GM23338 (cell line): ENCODE results near the gene HPCA. TPM values are rescaled to one million over a fixed set of nuclear protein-coding genes. Genes with fewer than 3 reads are reported as not detected.

Experiments
- ATAC-seq: fragments of 200-7000 bp; cut with Tn5 transposase; 3 replicates; pipeline ENCODE4 v1.9.1; 2020
- DNase-seq: peaks from one replicate; pipeline ENCODE4 v3.0.0-alpha.2; 2015; ENCODE audit warnings: low spot score
- H2AFZ ChIP-seq: fragments of 200-600 bp; sonication (generic); 2 replicates; pipeline ENCODE4 v1.8.0; 2016; ENCODE audit warnings: antibody characterized with exemption, mild to moderate bottlenecking, moderate library complexity
- H3F3A ChIP-seq: fragments of 200-600 bp; sonication (generic); replicated peaks from 2 replicates; pipeline ENCODE4 v1.8.0; 2017; ENCODE audit warnings: antibody characterized with exemption, mixed run types, low read depth
- H3K27ac ChIP-seq: fragments of 200-600 bp; sonication (generic); 2 replicates; pipeline ENCODE4 v1.6.1; 2016; ENCODE audit warnings: low read depth
- H3K27me3 ChIP-seq: fragments of 200-600 bp; sonication (generic); 2 replicates; pipeline ENCODE4 v1.8.0; 2016; ENCODE audit warnings: mild to moderate bottlenecking, mixed run types, moderate library complexity; ENCODE audit not compliant: insufficient read depth
- H3K36me3 ChIP-seq: fragments of 200-600 bp; sonication (generic); 2 replicates; pipeline ENCODE4 v1.8.0; 2016; ENCODE audit warnings: mild to moderate bottlenecking; ENCODE audit not compliant: insufficient read depth
- H3K4me1 ChIP-seq: fragments of 200-600 bp; sonication (generic); 2 replicates; pipeline ENCODE4 v1.8.0; 2016; ENCODE audit warnings: mild to moderate bottlenecking, moderate library complexity; ENCODE audit not compliant: insufficient read depth
- H3K4me2 ChIP-seq: fragments of 200-600 bp; sonication (generic); 2 replicates; pipeline ENCODE4 v1.7.1; 2017; ENCODE audit warnings: mixed run types
- H3K4me3 ChIP-seq: fragments of 200-600 bp; sonication (generic); 2 replicates; pipeline ENCODE4 v1.6.1; 2016; ENCODE audit warnings: mixed run types
- H3K79me2 ChIP-seq: fragments of 200-600 bp; sonication (generic); replicated peaks from 2 replicates; pipeline ENCODE4 v1.8.0; 2017; ENCODE audit warnings: mild to moderate bottlenecking; ENCODE audit not compliant: insufficient read depth
- H3K9me2 ChIP-seq: fragments of 200-600 bp; sonication (generic); 2 replicates; pipeline ENCODE4 v1.8.0; 2017; ENCODE audit not compliant: insufficient read depth
- H4K20me1 ChIP-seq: fragments of 200-600 bp; sonication (generic); replicated peaks from 2 replicates; pipeline ENCODE4 v1.8.0; 2017; ENCODE audit warnings: mild to moderate bottlenecking; ENCODE audit not compliant: insufficient read depth
- H3K27ac Mint-ChIP-seq: 2 replicates; pipeline ENCODE4 v1.8.0; 2020; ENCODE audit warnings: inconsistent platforms, mild to moderate bottlenecking, moderate library complexity, mixed read lengths
- H3K27me3 Mint-ChIP-seq: 3 replicates; pipeline ENCODE4 v1.8.0; 2022; ENCODE audit warnings: low read depth, mild to moderate bottlenecking, moderate library complexity, mixed read lengths, inconsistent platforms; ENCODE audit not compliant: insufficient read depth, poor library complexity
- H3K36me3 Mint-ChIP-seq: 3 replicates; pipeline ENCODE4 v1.8.0; 2021; ENCODE audit warnings: low read depth, mild to moderate bottlenecking, inconsistent platforms, moderate library complexity, mixed read lengths
- H3K4me1 Mint-ChIP-seq: 3 replicates; pipeline ENCODE4 v1.8.0; 2020; ENCODE audit warnings: mild to moderate bottlenecking, inconsistent platforms, mixed read lengths
- H3K4me3 Mint-ChIP-seq: 3 replicates; pipeline ENCODE4 v1.8.0; 2021; ENCODE audit warnings: moderate library complexity, mild to moderate bottlenecking, inconsistent platforms, mixed read lengths
- H3K9me3 Mint-ChIP-seq: 3 replicates; pipeline ENCODE4 v1.8.0; 2020; ENCODE audit warnings: moderate library complexity, mild to moderate bottlenecking, inconsistent platforms, mixed read lengths
- CREB1 ChIP-seq: fragments of 250-450 bp; sonication (Bioruptor Pico); IDR thresholded peaks from 2 replicates; pipeline ENCODE4 v1.5.0; 2020; ENCODE audit warnings: low read depth, mild to moderate bottlenecking, moderate library complexity
- CTCF ChIP-seq, 2 experiments: fragments of 200-600 bp in 1 of 2; sonication (generic) in 1 of 2; conservative IDR thresholded peaks; 2 replicates each; pipeline versions ENCODE4 v1.5.1 to v1.6.1; 2016 to 2017; ENCODE audit warnings: antibody characterized with exemption in 2 of 2, low read depth in 2 of 2, mild to moderate bottlenecking in 2 of 2, moderate library complexity in 1 of 2
- EZH2 ChIP-seq: fragments of 200-600 bp; sonication (generic); IDR thresholded peaks from one replicate; pipeline ENCODE4 v1.8.0; 2017; ENCODE audit warnings: antibody characterized with exemption, mild to moderate bottlenecking, low read depth; ENCODE audit not compliant: unreplicated experiment
- EZH2phosphoT487 ChIP-seq: fragments of 200-600 bp; sonication (generic); IDR thresholded peaks from one replicate; pipeline ENCODE4 v1.8.1; 2018; ENCODE audit warnings: antibody characterized with exemption; ENCODE audit not compliant: unreplicated experiment
- JUNB ChIP-seq: IDR thresholded peaks from one replicate; pipeline ENCODE4 v1.6.1; 2016; ENCODE audit warnings: antibody characterized with exemption; ENCODE audit not compliant: unreplicated experiment
- NANOG ChIP-seq: IDR thresholded peaks from 2 replicates; pipeline ENCODE4 v1.6.1; 2016; ENCODE audit warnings: antibody characterized with exemption, borderline replicate concordance
- POLR2AphosphoS5 ChIP-seq: IDR thresholded peaks from 2 replicates; pipeline ENCODE4 v1.6.1; 2016; ENCODE audit warnings: antibody characterized with exemption, low read depth
- STAT1 ChIP-seq: IDR thresholded peaks from one replicate; pipeline ENCODE4 v1.6.1; 2016; ENCODE audit warnings: antibody characterized with exemption; ENCODE audit not compliant: unreplicated experiment
- ZNF114 ChIP-seq: fragments of 250-450 bp; sonication (Bioruptor Pico); IDR thresholded peaks from 2 replicates; pipeline ENCODE4 v1.5.0; 2020; ENCODE audit warnings: mild to moderate bottlenecking, moderate library complexity
- ZNF331 ChIP-seq: fragments of 250-450 bp; sonication (Bioruptor Pico); IDR thresholded peaks from 2 replicates; pipeline ENCODE4 v1.5.0; 2020; ENCODE audit warnings: low read depth, mild to moderate bottlenecking, moderate library complexity
- polyA plus RNA-seq: library from polyadenylated mRNA; unstranded; fragments of >200 nt; fragmentation: Nextera tagmentation; extraction: Ambion mirVana; gene quantifications from 2 replicates; pipeline ENCODE4 v1.2.1, GENCODE V29; 2016
- total RNA-seq: library from RNA; depleted of rRNA; stranded (reverse); fragments of >200 nt; shearing (Covaris generic); gene quantifications from 2 replicates; pipeline ENCODE4 v1.2.3, GENCODE V29; 2014
- TF ChIP-seq, protein P1 (sequence below): fragments of 250-450 bp; sonication (Bioruptor Pico); IDR thresholded peaks from 2 replicates; pipeline ENCODE4 v1.5.0; 2020; ENCODE audit warnings: mild to moderate bottlenecking, moderate library complexity
- TF ChIP-seq, protein P2 (sequence below): IDR thresholded peaks from 2 replicates; pipeline ENCODE4 v1.6.1; 2016; ENCODE audit warnings: antibody characterized with exemption
- TF ChIP-seq, protein P3 (sequence below): IDR thresholded peaks from one replicate; pipeline ENCODE4 v1.6.1; 2018; ENCODE audit warnings: antibody characterized with exemption; ENCODE audit not compliant: unreplicated experiment

Gene HPCA
- total and polyA plus RNA-seq, 2 experiments from 2014 or later, result 0.35 to 0.82 TPM

GRCh38 chr1:32878637-32879041, 7.7 kb upstream of the HPCA start:
- no peaks in the 10 kb centered on the region for H3K36me3 ChIP-seq
- peaks cover 6% of the 10 kb centered on the region for H3K27me3 Mint-ChIP-seq
- H3K27ac ChIP-seq, result no peak overlapping the region
- no peak overlapping the region for H3K4me3 Mint-ChIP-seq
- H3K4me2 ChIP-seq, result no peak overlapping the region
- H3K4me1 ChIP-seq, result peaks cover 19% of the 10 kb centered on the region
- H2AFZ ChIP-seq, result no peak overlapping the region
- DNase-seq (no peak), ATAC-seq (no peak)
- no peaks in the 10 kb centered on the region for H3K79me2 ChIP-seq
- H3K9me3 Mint-ChIP-seq, result no peaks in the 10 kb centered on the region
- no peak overlapping the region for H3K27ac Mint-ChIP-seq
- no peaks in the 10 kb centered on the region for H3K27me3 ChIP-seq
- H4K20me1 ChIP-seq, result no peaks in the 10 kb centered on the region
- no peaks in the 10 kb centered on the region for H3F3A ChIP-seq
- peaks cover 42% of the 10 kb centered on the region for H3K4me1 Mint-ChIP-seq
- no peaks in the 10 kb centered on the region for H3K36me3 Mint-ChIP-seq
- TF ChIP-seq, protein P1, sequence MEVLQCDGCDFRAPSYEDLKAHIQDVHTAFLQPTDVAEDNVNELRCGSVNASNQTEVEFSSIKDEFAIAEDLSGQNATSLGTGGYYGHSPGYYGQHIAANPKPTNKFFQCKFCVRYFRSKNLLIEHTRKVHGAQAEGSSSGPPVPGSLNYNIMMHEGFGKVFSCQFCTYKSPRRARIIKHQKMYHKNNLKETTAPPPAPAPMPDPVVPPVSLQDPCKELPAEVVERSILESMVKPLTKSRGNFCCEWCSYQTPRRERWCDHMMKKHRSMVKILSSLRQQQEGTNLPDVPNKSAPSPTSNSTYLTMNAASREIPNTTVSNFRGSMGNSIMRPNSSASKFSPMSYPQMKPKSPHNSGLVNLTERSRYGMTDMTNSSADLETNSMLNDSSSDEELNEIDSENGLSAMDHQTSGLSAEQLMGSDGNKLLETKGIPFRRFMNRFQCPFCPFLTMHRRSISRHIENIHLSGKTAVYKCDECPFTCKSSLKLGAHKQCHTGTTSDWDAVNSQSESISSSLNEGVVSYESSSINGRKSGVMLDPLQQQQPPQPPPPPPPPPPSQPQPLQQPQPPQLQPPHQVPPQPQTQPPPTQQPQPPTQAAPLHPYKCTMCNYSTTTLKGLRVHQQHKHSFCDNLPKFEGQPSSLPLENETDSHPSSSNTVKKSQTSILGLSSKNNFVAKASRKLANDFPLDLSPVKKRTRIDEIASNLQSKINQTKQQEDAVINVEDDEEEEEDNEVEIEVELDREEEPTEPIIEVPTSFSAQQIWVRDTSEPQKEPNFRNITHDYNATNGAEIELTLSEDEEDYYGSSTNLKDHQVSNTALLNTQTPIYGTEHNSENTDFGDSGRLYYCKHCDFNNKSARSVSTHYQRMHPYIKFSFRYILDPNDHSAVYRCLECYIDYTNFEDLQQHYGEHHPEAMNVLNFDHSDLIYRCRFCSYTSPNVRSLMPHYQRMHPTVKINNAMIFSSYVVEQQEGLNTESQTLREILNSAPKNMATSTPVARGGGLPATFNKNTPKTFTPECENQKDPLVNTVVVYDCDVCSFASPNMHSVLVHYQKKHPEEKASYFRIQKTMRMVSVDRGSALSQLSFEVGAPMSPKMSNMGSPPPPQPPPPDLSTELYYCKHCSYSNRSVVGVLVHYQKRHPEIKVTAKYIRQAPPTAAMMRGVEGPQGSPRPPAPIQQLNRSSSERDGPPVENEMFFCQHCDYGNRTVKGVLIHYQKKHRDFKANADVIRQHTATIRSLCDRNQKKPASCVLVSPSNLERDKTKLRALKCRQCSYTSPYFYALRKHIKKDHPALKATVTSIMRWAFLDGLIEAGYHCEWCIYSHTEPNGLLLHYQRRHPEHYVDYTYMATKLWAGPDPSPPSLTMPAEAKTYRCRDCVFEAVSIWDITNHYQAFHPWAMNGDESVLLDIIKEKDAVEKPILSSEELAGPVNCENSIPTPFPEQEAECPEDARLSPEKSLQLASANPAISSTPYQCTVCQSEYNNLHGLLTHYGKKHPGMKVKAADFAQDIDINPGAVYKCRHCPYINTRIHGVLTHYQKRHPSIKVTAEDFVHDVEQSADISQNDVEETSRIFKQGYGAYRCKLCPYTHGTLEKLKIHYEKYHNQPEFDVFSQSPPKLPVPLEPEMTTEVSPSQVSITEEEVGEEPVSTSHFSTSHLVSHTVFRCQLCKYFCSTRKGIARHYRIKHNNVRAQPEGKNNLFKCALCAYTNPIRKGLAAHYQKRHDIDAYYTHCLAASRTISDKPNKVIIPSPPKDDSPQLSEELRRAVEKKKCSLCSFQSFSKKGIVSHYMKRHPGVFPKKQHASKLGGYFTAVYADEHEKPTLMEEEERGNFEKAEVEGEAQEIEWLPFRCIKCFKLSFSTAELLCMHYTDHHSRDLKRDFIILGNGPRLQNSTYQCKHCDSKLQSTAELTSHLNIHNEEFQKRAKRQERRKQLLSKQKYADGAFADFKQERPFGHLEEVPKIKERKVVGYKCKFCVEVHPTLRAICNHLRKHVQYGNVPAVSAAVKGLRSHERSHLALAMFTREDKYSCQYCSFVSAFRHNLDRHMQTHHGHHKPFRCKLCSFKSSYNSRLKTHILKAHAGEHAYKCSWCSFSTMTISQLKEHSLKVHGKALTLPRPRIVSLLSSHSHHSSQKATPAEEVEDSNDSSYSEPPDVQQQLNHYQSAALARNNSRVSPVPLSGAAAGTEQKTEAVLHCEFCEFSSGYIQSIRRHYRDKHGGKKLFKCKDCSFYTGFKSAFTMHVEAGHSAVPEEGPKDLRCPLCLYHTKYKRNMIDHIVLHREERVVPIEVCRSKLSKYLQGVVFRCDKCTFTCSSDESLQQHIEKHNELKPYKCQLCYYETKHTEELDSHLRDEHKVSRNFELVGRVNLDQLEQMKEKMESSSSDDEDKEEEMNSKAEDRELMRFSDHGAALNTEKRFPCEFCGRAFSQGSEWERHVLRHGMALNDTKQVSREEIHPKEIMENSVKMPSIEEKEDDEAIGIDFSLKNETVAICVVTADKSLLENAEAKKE (CRISPR knock-in tag), result no peak
- TF ChIP-seq NANOG (no peak), ZNF114 (CRISPR knock-in tag) (no peak), EZH2 (no peak), ZNF331 (no peak), STAT1 (no peak), POLR2AphosphoS5 (no peak), JUNB (no peak), CREB1 (CRISPR knock-in tag) (no peak), EZH2phosphoT487 (no peak), CTCF (conservative IDR thresholded peaks at IDR 0.05; ENCODE audit: low read depth in 2 of 2) (no peak)
- TF ChIP-seq, protein P2, sequence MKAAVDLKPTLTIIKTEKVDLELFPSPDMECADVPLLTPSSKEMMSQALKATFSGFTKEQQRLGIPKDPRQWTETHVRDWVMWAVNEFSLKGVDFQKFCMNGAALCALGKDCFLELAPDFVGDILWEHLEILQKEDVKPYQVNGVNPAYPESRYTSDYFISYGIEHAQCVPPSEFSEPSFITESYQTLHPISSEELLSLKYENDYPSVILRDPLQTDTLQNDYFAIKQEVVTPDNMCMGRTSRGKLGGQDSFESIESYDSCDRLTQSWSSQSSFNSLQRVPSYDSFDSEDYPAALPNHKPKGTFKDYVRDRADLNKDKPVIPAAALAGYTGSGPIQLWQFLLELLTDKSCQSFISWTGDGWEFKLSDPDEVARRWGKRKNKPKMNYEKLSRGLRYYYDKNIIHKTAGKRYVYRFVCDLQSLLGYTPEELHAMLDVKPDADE, result no peak
- TF ChIP-seq, protein P3, sequence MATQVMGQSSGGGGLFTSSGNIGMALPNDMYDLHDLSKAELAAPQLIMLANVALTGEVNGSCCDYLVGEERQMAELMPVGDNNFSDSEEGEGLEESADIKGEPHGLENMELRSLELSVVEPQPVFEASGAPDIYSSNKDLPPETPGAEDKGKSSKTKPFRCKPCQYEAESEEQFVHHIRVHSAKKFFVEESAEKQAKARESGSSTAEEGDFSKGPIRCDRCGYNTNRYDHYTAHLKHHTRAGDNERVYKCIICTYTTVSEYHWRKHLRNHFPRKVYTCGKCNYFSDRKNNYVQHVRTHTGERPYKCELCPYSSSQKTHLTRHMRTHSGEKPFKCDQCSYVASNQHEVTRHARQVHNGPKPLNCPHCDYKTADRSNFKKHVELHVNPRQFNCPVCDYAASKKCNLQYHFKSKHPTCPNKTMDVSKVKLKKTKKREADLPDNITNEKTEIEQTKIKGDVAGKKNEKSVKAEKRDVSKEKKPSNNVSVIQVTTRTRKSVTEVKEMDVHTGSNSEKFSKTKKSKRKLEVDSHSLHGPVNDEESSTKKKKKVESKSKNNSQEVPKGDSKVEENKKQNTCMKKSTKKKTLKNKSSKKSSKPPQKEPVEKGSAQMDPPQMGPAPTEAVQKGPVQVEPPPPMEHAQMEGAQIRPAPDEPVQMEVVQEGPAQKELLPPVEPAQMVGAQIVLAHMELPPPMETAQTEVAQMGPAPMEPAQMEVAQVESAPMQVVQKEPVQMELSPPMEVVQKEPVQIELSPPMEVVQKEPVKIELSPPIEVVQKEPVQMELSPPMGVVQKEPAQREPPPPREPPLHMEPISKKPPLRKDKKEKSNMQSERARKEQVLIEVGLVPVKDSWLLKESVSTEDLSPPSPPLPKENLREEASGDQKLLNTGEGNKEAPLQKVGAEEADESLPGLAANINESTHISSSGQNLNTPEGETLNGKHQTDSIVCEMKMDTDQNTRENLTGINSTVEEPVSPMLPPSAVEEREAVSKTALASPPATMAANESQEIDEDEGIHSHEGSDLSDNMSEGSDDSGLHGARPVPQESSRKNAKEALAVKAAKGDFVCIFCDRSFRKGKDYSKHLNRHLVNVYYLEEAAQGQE, result no peak
- H3K4me3 ChIP-seq, result no peak overlapping the region
- no peaks in the 10 kb centered on the region for H3K9me2 ChIP-seq
